Mesendoderm (in vitro differentiated cells): ENCODE data around the gene C1QC.
"Not testable (repeated sequence)": the region's sequence is repeated elsewhere in the genome, so short reads cannot be mapped to it uniquely, and the experiment has no call there.

ENCODE experiments used
- DNase-seq: peaks from one replicate; pipeline ENCODE4 v3.0.0; 2013
- H2AK5ac ChIP-seq: 2 replicates; pipeline ENCODE4 v1.6.1; 2013; ENCODE audit warnings: low read length, inconsistent platforms
- H2BK120ac ChIP-seq: 2 replicates; pipeline ENCODE4 v1.6.1; 2013; ENCODE audit warnings: low read depth, mild to moderate bottlenecking, low read length, moderate library complexity, mixed read lengths
- H2BK15ac ChIP-seq: replicated peaks from 2 replicates; pipeline ENCODE4 v1.6.1; 2013; ENCODE audit warnings: low read depth, mild to moderate bottlenecking, moderate library complexity
- H2BK5ac ChIP-seq: 2 replicates; pipeline ENCODE4 v1.6.1; 2013; ENCODE audit warnings: low read length, inconsistent platforms
- H3K18ac ChIP-seq: 2 replicates; pipeline ENCODE4 v1.6.1; 2013; ENCODE audit warnings: mild to moderate bottlenecking, low read length, mixed read lengths
- H3K23ac ChIP-seq: one replicate; pipeline ENCODE4 v1.6.1; 2013; ENCODE audit warnings: low read length
- H3K27ac ChIP-seq: 2 replicates; pipeline ENCODE4 v1.5.1; 2013; ENCODE audit warnings: low read depth, mild to moderate bottlenecking, inconsistent platforms, low read length, moderate library complexity
- H3K27me3 ChIP-seq: 2 replicates; pipeline ENCODE4 v1.6.1; 2013; ENCODE audit warnings: low read length, control low read depth, mild to moderate bottlenecking, inconsistent platforms; ENCODE audit not compliant: insufficient read depth, poor library complexity
- H3K36me3 ChIP-seq: 2 replicates; pipeline ENCODE4 v1.6.1; 2013; ENCODE audit warnings: low read length, inconsistent platforms; ENCODE audit not compliant: control insufficient read depth, insufficient read depth
- H3K4ac ChIP-seq: one replicate; pipeline ENCODE4 v1.6.1; 2013; ENCODE audit warnings: low read depth, mild to moderate bottlenecking, low read length, moderate library complexity
- H3K4me1 ChIP-seq: 2 replicates; pipeline ENCODE4 v1.6.1; 2013; ENCODE audit warnings: low read depth, low read length, inconsistent platforms; ENCODE audit not compliant: control insufficient read depth
- H3K4me2 ChIP-seq: 2 replicates; pipeline ENCODE4 v1.6.1; 2013; ENCODE audit warnings: low read length
- H3K4me3 ChIP-seq: 2 replicates; pipeline ENCODE4 v1.5.1; 2013; ENCODE audit warnings: mild to moderate bottlenecking, low read length
- H3K56ac ChIP-seq: one replicate; pipeline ENCODE4 v1.6.1; 2013; ENCODE audit warnings: low read length
- H3K79me1 ChIP-seq: 2 replicates; pipeline ENCODE4 v1.6.1; 2013; ENCODE audit warnings: low read length, inconsistent platforms
- H3K79me2 ChIP-seq: 2 replicates; pipeline ENCODE4 v1.6.1; 2013; ENCODE audit warnings: mild to moderate bottlenecking, low read length; ENCODE audit not compliant: control insufficient read depth, insufficient read depth
- H3K9ac ChIP-seq: 2 replicates; pipeline ENCODE4 v1.6.1; 2013; ENCODE audit warnings: low read length, inconsistent platforms
- H4K5ac ChIP-seq: one replicate; pipeline ENCODE4 v1.6.1; 2013; ENCODE audit warnings: low read length
- H4K8ac ChIP-seq: one replicate; pipeline ENCODE4 v1.6.1; 2013; ENCODE audit warnings: low read depth, mild to moderate bottlenecking, control low read depth, low read length, moderate library complexity
- WGBS: extraction: QIAGEN DNeasy Blood & Tissue Kit; methylation state at CpG from one replicate; pipeline ENCODE4 v1.1.7; 2013; ENCODE audit warnings: low lambda C conversion rate, missing lambda C conversion rate; ENCODE audit not compliant: insufficient coverage; ENCODE audit errors: extremely low coverage; 5-methylcytosine and 5-hydroxymethylcytosine counted together

C1QC gene

DNA sequence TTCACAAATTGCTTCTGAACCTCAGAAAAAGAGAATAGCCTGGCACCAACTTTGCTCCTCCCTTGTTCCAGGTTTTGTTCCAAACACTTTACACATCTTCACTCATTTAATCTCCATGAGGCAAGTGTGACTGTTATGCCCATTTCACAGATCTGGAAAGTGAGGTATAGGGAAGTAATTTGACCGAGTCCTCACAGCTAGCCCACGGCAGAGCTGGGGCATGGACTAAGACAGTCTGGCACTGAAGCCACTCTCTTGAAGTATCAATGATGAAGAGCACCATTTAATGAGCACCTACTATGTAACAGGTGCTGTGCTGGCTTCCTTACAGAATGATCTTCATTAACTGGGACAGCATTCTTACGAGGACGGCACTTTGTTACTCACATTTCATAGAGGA lies 28.6 kb downstream of the C1QC start:
- no CpG with 5 or more reads among the region's 4 CpGs for WGBS
- H3K9ac ChIP-seq: no peak overlapping the region
- H4K8ac ChIP-seq: no peak overlapping the region
- no peak overlapping the region for H4K5ac ChIP-seq
- H3K4me1 ChIP-seq: no peaks in the 10 kb centered on the region
- H3K56ac ChIP-seq: no peak overlapping the region
- no peaks in the 10 kb centered on the region for H3K36me3 ChIP-seq
- no peak overlapping the region for H2BK15ac ChIP-seq
- H2BK120ac ChIP-seq: no peak overlapping the region
- H3K4ac ChIP-seq: no peak overlapping the region
- H3K23ac ChIP-seq: no peak overlapping the region
- DNase-seq: no peak
- H3K27ac ChIP-seq: no peak overlapping the region
- no peaks in the 10 kb centered on the region for H3K27me3 ChIP-seq
- no peak overlapping the region for H3K18ac ChIP-seq
- H3K4me3 ChIP-seq: no peak overlapping the region
- no peaks in the 10 kb centered on the region for H3K79me2 ChIP-seq
- H3K4me2 ChIP-seq: no peak overlapping the region
- no peak overlapping the region for H2BK5ac ChIP-seq
- no peak overlapping the region for H2AK5ac ChIP-seq
- H3K79me1 ChIP-seq: no peaks in the 10 kb centered on the region

DNA sequence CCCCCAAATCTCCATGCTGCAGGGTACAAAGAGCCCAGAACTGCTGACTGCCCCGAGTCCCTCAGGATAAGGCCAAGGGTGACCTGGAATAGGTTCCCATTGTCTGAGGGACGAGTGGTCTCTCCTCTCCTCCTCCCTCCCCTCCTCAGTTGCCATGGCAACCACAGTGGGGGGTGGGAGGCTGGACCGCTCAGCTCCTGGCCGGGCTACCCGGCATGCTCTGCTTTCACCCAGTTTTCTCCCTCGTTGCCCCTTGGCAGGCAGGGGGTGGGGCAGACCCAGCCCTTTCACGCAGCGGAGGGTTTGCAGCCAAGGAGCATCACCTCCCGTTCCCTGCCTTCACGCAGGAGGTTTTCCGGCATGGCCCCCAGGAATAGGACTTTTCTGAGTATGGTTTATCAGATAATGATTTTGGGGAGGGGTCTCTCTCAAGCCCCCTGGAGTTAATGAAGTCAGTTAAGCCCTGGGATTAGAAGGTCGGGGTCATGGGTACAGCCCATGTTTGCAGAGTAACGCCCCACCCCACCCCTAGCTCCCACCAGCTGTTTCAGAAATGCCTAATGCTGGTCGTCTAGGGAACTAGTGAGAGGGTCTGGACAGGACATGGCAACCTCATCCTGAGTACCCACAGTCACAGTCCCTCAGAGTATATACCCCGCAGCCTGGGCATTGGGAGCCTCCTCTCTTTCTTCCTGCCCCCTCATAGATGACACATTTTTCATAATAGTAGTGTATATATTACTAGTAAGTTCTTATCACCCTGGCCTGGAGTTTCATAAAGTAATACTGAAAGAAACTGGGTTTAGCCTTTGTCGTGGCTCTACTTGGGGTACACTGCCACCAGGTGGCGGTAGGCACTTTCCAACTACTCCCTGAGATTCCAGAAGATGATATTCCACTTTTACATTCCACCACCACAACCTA lies 30.3 kb downstream of the C1QC start:
- WGBS: no CpG with 5 or more reads among the region's 17 CpGs
- DNase-seq: peak; percentile 66
- H2BK120ac ChIP-seq: no peak overlapping the region
- no peak overlapping the region for H3K9ac ChIP-seq
- no peak overlapping the region for H3K23ac ChIP-seq
- H3K27ac ChIP-seq: no peak overlapping the region
- no peak overlapping the region for H2BK15ac ChIP-seq
- no peaks in the 10 kb centered on the region for H3K27me3 ChIP-seq
- no peak overlapping the region for H3K4me2 ChIP-seq
- H3K4me1 ChIP-seq: no peaks in the 10 kb centered on the region
- H4K8ac ChIP-seq: no peak overlapping the region
- no peak overlapping the region for H3K4me3 ChIP-seq
- H3K56ac ChIP-seq: no peak overlapping the region
- H3K36me3 ChIP-seq: no peaks in the 10 kb centered on the region
- H2BK5ac ChIP-seq: no peak overlapping the region
- H3K79me2 ChIP-seq: no peaks in the 10 kb centered on the region
- H3K79me1 ChIP-seq: no peaks in the 10 kb centered on the region
- H3K18ac ChIP-seq: no peak overlapping the region
- no peak overlapping the region for H2AK5ac ChIP-seq
- H4K5ac ChIP-seq: no peak overlapping the region
- no peak overlapping the region for H3K4ac ChIP-seq

DNA sequence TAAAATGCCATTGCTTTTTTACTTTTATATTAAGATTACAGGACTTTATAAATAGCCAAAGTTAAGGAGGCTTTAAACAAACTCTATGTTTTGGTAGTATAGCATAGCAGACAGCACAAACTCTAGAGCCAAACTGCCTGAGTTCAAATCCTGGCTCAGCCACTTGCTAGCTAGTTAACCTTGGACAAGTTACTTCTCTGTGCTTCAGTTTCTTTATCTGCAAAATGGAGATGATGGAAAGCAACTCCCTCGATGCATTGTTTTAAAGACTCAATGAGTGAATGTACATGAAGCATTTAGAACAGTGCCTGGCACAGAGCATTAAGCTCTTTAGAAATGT lies 30.9 kb downstream of the C1QC start:
- Histone ChIP-seq H3K79me2 (no peaks in the 10 kb centered on the region), H3K4me3 (no peak overlapping the region), H3K27ac (no peak overlapping the region), H2BK120ac (no peak overlapping the region), H3K18ac (no peak overlapping the region), H3K9ac (no peak overlapping the region), H3K4me2 (no peak overlapping the region), H3K79me1 (no peaks in the 10 kb centered on the region), H3K56ac (no peak overlapping the region), H2BK5ac (no peak overlapping the region), H3K4ac (no peak overlapping the region), H2BK15ac (no peak overlapping the region), H3K27me3 (no peaks in the 10 kb centered on the region), H3K4me1 (no peaks in the 10 kb centered on the region), H4K5ac (no peak overlapping the region), H3K23ac (no peak overlapping the region), H3K36me3 (no peaks in the 10 kb centered on the region), H4K8ac (no peak overlapping the region), H2AK5ac (no peak overlapping the region)
- WGBS: no CpG with 5 or more reads among the region's 1 CpG
- no peak for DNase-seq

DNA sequence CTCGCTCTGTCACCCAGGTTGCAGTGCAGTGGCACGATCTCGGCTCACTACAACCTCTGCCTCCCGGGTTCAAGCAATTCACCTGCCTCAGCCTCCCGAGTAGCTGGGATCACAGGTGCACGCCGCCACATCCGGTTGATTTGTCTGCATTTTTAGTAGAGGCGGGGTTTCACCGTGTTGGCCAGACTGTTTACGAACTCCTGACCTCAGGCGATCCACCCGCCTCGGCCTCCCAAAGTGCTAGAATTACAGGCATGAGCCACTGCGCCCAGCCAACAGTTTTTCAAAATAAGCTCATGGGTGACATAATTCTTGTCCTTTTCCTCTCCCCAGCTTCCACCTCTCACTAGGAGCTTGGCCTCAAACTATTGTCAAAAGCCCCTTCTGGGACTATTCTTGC lies 32.7 kb downstream of the C1QC start:
- WGBS: no CpG with 5 or more reads among the region's 15 CpGs
- H2AK5ac ChIP-seq, DNase-seq, H3K4ac ChIP-seq, H3K79me2 ChIP-seq, H3K18ac ChIP-seq, H3K27ac ChIP-seq, H3K9ac ChIP-seq, H2BK15ac ChIP-seq, H4K5ac ChIP-seq, H3K4me2 ChIP-seq, H3K23ac ChIP-seq, H4K8ac ChIP-seq, H3K79me1 ChIP-seq, H3K4me3 ChIP-seq, H2BK5ac ChIP-seq, H3K56ac ChIP-seq, H3K27me3 ChIP-seq, H3K4me1 ChIP-seq, H2BK120ac ChIP-seq, H3K36me3 ChIP-seq: not testable (repeated sequence)

DNA sequence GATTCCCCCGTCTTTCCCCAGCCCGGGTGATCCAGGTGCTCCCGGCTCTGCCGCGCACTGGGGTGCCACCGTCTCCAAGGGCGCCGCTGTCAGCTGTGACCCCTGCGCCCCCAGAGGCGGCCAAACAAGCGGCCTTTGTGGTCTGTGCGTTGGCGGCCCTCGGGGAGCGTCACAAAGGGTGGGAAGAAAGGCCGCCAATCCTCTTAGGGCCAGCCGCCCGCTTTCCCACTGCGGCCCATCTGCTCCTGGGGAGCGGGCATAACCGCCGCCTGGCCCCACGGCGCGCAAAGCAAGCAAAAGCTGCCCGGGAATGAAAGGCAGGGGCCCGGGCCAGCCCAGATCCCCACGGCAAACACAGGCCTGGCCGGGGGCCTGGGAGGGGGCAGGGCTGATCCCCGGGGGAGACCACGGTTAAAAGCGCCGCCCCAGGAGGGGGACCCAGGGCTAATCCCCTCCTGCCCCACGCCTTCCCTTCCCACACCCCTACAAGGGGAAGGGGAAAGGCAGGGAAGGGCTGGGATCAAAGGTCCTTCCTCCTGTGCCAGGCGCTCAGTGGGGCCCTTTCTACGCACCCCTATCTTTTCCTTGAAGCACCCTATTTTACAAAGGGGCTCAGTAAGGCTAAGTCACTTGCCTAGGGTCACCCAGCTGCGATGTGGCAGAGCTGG lies 33.6 kb downstream of the C1QC start:
- Histone ChIP-seq H3K18ac (no peak overlapping the region), H3K4ac (no peak overlapping the region), H4K8ac (no peak overlapping the region), H2BK5ac (no peak overlapping the region), H3K56ac (no peak overlapping the region), H2BK15ac (no peak overlapping the region), H3K36me3 (no peaks in the 10 kb centered on the region), H3K27me3 (no peaks in the 10 kb centered on the region), H3K79me1 (no peaks in the 10 kb centered on the region), H3K23ac (no peak overlapping the region), H2BK120ac (no peak overlapping the region), H3K4me2 (no peak overlapping the region), H3K27ac (no peak overlapping the region), H3K4me3 (no peak overlapping the region), H3K9ac (no peak overlapping the region), H2AK5ac (no peak overlapping the region), H3K4me1 (no peaks in the 10 kb centered on the region), H3K79me2 (no peaks in the 10 kb centered on the region), H4K5ac (no peak overlapping the region)
- no peak for DNase-seq
- WGBS: no CpG with 5 or more reads among the region's 37 CpGs
